Erythroblast (primary cell): ENCODE data around the gene GPRIN3.

Source experiments
- GATA1 ChIP-seq: IDR thresholded peaks from 2 replicates; pipeline ENCODE4 v1.6.1; 2011; ENCODE audit warnings: low read depth, mild to moderate bottlenecking, control low read depth, low read length, moderate library complexity
- POLR2A ChIP-seq: IDR thresholded peaks from 2 replicates; pipeline ENCODE4 v1.6.1; 2011; ENCODE audit warnings: mild to moderate bottlenecking, low read length

- no peak for TF ChIP-seq POLR2A
- TF ChIP-seq GATA1, result no peak
These were observed 51.3 kb downstream of the GPRIN3 start for GRCh38 chr4:89256203-89256800.
